Gastroesophageal sphincter (tissue), 4 donors: Measurements from ENCODE around the gene TBXT. TPM values are rescaled to one million over a fixed set of nuclear protein-coding genes. Genes with fewer than 3 reads are reported as not detected.

Experiments used
- ATAC-seq: fragments of 150-250 bp; one replicate; pipeline ENCODE4 v1.9.1; 2016; ENCODE audit warnings: mild to moderate bottlenecking, moderate library complexity
- H3K27ac ChIP-seq, 4 donors: fragments of 200-600 bp; sonication (generic) in 3 of 4; 1 replicate in 3 of 4; 2 replicates in 1 of 4; pipeline ENCODE4 v1.5.1; 2016 to 2019
- H3K27me3 ChIP-seq: fragments of 200-600 bp; sonication (generic); one replicate; pipeline ENCODE4 v1.5.1; 2019
- H3K36me3 ChIP-seq, 2 donors: fragments of 200-600 bp; sonication (generic); one replicate each; pipeline ENCODE4 v1.5.1; 2019; ENCODE audit warnings: control low read depth in 1 of 2
- H3K4me1 ChIP-seq, 3 donors: fragments of 200-600 bp; sonication (generic); 1 replicate in 2 of 3; 2 replicates in 1 of 3; pipeline ENCODE4 v1.5.1; 2016 to 2019; ENCODE audit warnings: control low read depth in 2 of 3
- H3K4me3 ChIP-seq, 2 donors: fragments of 200-600 bp; sonication (generic); one replicate each; pipeline ENCODE4 v1.5.1; 2019; ENCODE audit warnings: mild to moderate bottlenecking in 1 of 2, moderate library complexity in 1 of 2
- H3K9me3 ChIP-seq, 3 donors: fragments of 200-600 bp; sonication (generic); one replicate each; pipeline ENCODE4 v1.5.1; 2017 to 2019; ENCODE audit warnings: control low read depth in 2 of 3
- EP300 ChIP-seq: sonication (generic); formaldehyde crosslinking; IDR thresholded peaks from one replicate; pipeline ENCODE4 v1.6.1; 2017; ENCODE audit warnings: antibody characterized with exemption, mild to moderate bottlenecking
- POLR2A ChIP-seq, 2 donors: fragments of 450-650 bp; IDR thresholded peaks; one replicate each; pipeline ENCODE4 v1.6.1; 2017; ENCODE audit warnings: antibody characterized with exemption in 2 of 2, mild to moderate bottlenecking in 2 of 2, moderate library complexity in 1 of 2
- POLR2AphosphoS5 ChIP-seq: sonication (generic); formaldehyde crosslinking; IDR thresholded peaks from one replicate; pipeline ENCODE4 v1.6.1; 2017; ENCODE audit warnings: antibody characterized with exemption
- WGBS, 2 donors: methylation state at CpG; one replicate each; pipeline ENCODE4 v1.1.5; 2018; ENCODE audit warnings: low coverage in 1 of 2; 5-methylcytosine and 5-hydroxymethylcytosine counted together
- total RNA-seq, 4 donors: library from RNA; depleted of rRNA; stranded (reverse); fragments of >200 nt; gene quantifications; one replicate each; pipeline ENCODE4 v1.1.0, GENCODE V29; 2016
- TF ChIP-seq, protein P1 (sequence below), 4 experiments: fragments of 200-600 bp in 2 of 4; fragments of 450-650 bp in 2 of 4; sonication (generic) in 1 of 4; IDR thresholded peaks; one replicate each; pipeline ENCODE4 v1.5.1; 2017 to 2019; ENCODE audit warnings: antibody characterized with exemption in 4 of 4, mild to moderate bottlenecking in 2 of 4, moderate library complexity in 2 of 4

The TBXT gene
- total RNA-seq, 4 donors from 2014 or later = not detected

GRCh38 chr6:166201878-166202277 is 34.2 kb upstream of the TBXT start:
- no peaks in the 10 kb centered on the region for H3K9me3 ChIP-seq
- ATAC-seq = no peak
- no peak overlapping the region for H3K4me3 ChIP-seq
- peaks cover 17% of the 10 kb centered on the region for H3K27me3 ChIP-seq
- TF ChIP-seq EP300 (no peak), POLR2AphosphoS5 (no peak), POLR2A (IDR thresholded peaks at IDR 0.05) (no peak)
- TF ChIP-seq, protein P1, sequence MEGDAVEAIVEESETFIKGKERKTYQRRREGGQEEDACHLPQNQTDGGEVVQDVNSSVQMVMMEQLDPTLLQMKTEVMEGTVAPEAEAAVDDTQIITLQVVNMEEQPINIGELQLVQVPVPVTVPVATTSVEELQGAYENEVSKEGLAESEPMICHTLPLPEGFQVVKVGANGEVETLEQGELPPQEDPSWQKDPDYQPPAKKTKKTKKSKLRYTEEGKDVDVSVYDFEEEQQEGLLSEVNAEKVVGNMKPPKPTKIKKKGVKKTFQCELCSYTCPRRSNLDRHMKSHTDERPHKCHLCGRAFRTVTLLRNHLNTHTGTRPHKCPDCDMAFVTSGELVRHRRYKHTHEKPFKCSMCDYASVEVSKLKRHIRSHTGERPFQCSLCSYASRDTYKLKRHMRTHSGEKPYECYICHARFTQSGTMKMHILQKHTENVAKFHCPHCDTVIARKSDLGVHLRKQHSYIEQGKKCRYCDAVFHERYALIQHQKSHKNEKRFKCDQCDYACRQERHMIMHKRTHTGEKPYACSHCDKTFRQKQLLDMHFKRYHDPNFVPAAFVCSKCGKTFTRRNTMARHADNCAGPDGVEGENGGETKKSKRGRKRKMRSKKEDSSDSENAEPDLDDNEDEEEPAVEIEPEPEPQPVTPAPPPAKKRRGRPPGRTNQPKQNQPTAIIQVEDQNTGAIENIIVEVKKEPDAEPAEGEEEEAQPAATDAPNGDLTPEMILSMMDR (IDR thresholded peaks at IDR 0.05) = no peak
- WGBS, 2 donors = 43 to 64% methylated on average over 2 of the region's 2 CpGs
- H3K36me3 ChIP-seq = no peaks in the 10 kb centered on the region
- H3K27ac ChIP-seq = no peak overlapping the region
- no peaks in the 10 kb centered on the region for H3K4me1 ChIP-seq

DNA sequence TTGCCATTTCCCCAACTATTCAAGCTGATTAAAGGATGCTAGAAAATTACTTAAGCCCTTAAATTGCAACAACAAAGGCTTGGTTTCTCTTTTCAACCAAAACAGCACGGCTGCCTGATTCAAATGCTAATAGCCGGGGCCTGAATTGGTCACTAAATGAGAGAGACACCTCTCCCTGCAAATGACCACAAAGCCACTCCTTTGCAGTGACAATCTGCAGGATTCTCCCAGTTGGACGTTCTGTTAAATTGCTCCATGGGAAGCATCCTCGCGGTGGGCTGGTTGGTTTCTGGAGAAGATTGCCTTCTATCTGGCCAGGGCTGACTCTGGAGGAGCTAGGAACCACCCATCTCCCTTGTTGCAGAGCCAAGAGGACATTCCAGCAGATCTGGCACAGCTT is 29.7 kb upstream of the TBXT start:
- H3K27me3 ChIP-seq = peaks cover 9% of the 10 kb centered on the region
- TF ChIP-seq, protein P1 (IDR thresholded peaks at IDR 0.05) = no peak
- no peak for TF ChIP-seq EP300
- TF ChIP-seq POLR2AphosphoS5 = no peak
- TF ChIP-seq POLR2A (IDR thresholded peaks at IDR 0.05) = no peak
- no peaks in the 10 kb centered on the region for H3K9me3 ChIP-seq
- 61 to 65% methylated on average over 2 of the region's 5 CpGs for WGBS, 2 donors
- H3K36me3 ChIP-seq = no peaks in the 10 kb centered on the region
- H3K27ac ChIP-seq = no peak overlapping the region
- H3K4me3 ChIP-seq = no peak overlapping the region
- H3K4me1 ChIP-seq = no peaks in the 10 kb centered on the region
- no peak for ATAC-seq

DNA sequence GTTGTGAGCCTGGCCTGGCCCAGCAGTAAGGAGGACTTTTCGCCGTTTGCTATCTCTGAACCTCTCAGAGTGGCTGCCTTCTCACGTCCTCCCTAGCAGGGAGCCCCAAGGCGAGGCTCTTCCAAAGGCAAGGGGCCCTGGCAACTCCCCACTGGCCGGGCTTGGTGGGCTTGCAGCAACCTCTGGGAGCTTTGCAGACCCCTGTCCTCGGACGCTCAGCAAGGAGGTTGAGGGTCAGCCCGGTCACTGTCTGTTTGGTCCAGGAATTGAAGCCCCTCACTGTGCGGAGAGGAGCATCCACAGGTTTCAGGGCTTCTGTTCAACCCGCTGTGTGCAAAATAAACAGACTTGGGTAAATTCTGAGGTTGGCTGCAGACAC is 28.2 kb upstream of the TBXT start:
- 20 to 75% methylated on average over 2 to 4 of the region's 10 CpGs for WGBS, 2 donors
- ATAC-seq = no peak
- Histone ChIP-seq H3K27ac (no peak overlapping the region), H3K4me3 (no peak overlapping the region), H3K9me3 (no peaks in the 10 kb centered on the region), H3K27me3 (peaks cover 9% of the 10 kb centered on the region), H3K4me1 (no peaks in the 10 kb centered on the region), H3K36me3 (no peaks in the 10 kb centered on the region)
- TF ChIP-seq POLR2A (IDR thresholded peaks at IDR 0.05) (no peak), EP300 (no peak), POLR2AphosphoS5 (no peak)
- TF ChIP-seq, protein P1 (IDR thresholded peaks at IDR 0.05) = no peak

DNA sequence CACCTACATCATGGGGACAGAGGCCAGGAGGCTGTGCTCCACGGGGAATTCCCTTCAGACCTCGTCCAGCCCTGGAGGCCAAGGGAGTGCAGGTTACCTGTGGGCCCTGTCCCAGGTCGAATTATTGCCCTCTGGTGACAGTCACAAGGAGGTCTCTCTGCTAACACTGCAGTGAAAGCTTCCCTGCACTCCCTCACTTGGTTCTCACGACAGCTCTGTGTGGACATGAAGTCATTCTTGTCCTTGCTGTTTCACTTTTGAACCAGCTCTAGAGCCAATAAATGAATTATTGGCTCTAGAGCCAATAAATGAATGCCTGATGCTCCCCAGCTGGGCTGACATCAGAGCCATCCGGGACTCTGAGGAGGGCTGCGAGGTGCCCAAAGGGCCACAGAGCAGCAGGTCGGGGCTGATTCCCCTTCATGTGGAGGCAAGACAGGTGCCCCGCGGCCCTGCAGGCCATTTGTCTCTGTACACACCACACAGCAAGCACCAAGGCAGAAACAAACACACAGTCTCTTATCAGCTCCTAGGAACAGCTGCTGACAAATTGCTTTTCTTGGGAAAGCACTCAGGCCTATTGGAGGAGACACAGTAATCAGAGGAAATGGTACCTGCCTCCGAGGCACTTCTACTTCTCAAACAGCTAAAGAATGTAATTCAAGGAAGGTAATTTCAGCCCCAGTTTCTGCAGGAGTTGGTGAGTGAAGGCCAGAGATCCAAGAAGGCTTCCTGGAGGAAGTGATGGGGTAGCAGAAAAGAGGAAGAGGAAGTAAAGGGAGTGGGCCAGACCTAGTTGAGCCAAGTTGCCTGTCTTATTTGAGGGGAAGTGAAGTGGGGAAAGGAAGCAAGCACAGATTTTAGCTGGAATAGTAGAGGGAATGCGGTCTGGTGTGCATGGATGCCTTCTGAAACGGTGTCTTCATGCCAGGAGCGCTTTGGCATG is 27.5 kb upstream of the TBXT start:
- no peak for ATAC-seq
- TF ChIP-seq POLR2A (IDR thresholded peaks at IDR 0.05) (no peak), EP300 (no peak), POLR2AphosphoS5 (no peak)
- TF ChIP-seq, protein P1 (IDR thresholded peaks at IDR 0.05) = no peak
- 59 to 68% methylated on average over 4 to 9 of the region's 13 CpGs for WGBS, 2 donors

DNA sequence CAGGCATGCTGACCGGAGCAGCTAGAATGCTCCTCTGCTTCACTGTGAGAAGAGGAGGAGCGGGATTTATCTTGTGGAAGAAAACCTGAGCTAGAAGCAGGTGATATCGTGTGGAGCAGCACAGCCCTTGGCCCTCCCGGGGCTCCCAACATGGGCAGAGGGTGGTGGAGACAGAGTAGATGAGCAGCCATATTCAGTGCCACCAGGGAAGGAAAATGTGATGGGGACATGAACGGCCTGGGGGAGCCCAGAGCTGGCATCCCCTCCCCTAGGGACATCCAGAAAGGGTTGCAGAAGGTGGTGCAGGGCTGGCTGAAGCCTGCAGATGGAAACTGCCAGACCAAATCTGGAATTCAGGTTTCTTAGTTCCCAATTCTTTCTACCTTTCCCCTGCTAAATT is 24.9 kb upstream of the TBXT start:
- 83 to 85% methylated on average over 3 to 4 of the region's 5 CpGs for WGBS, 2 donors
- Histone ChIP-seq H3K9me3 (no peaks in the 10 kb centered on the region), H3K4me1 (no peaks in the 10 kb centered on the region), H3K27me3 (peaks cover under 1% of the 10 kb centered on the region), H3K36me3 (no peaks in the 10 kb centered on the region), H3K4me3 (no peak overlapping the region), H3K27ac (no peak overlapping the region)
- TF ChIP-seq POLR2AphosphoS5 (no peak), EP300 (no peak), POLR2A (IDR thresholded peaks at IDR 0.05) (no peak)
- TF ChIP-seq, protein P1 (IDR thresholded peaks at IDR 0.05) = no peak
- ATAC-seq = no peak

More for the DNA sequence above, 27.5 kb upstream of the TBXT start:
- H3K9me3 ChIP-seq = no peaks in the 10 kb centered on the region
- H3K27ac ChIP-seq = no peak overlapping the region
- no peak overlapping the region for H3K4me3 ChIP-seq
- H3K36me3 ChIP-seq = no peaks in the 10 kb centered on the region
- H3K27me3 ChIP-seq = peaks cover 9% of the 10 kb centered on the region
- H3K4me1 ChIP-seq = no peaks in the 10 kb centered on the region
